K562 (cell line): ENCODE results near the gene COL9A3. TPM values are rescaled to one million over a fixed set of nuclear protein-coding genes. Genes with fewer than 3 reads are reported as not detected.

Experiments
- ATAC-seq: fragments of 200-7000 bp; cut with Tn5 transposase; 3 replicates; pipeline ENCODE4 v1.9.1; 2020; ENCODE audit warnings: moderate library complexity
- BruUV-seq: library from RNA; stranded (reverse); fragments of 400-500 nt; replicated peaks from 2 replicates; lab custom pipeline; 2021; lab: Mats Ljungman, UMichigan
- CTCF ChIA-PET: fragments of 300-600 bp; formaldehyde crosslinking; extraction: SDS; loops from one replicate; lab custom pipeline; 2021; ENCODE audit warnings: low intra/inter-chr PET ratio; lab: Yijun Ruan, JAX
- POLR2A ChIA-PET: fragments of 300-600, 350-650 bp; sonication (Branson Sonifier 250); formaldehyde crosslinking; extraction: SDS; loops from one replicate; lab custom pipeline; 2021; ENCODE audit warnings: antibody characterized with exemption, inconsistent platforms; lab: Yijun Ruan, JAX
- DNase-seq, 4 experiments: peaks; one replicate each; pipeline versions ENCODE4 v3.0.0 to v3.0.0-alpha.2; 2011 to 2018; ENCODE audit warnings: low spot score in 3 of 4, mixed read lengths in 3 of 4; ENCODE audit errors: extremely low read depth in 1 of 4
- FAIRE-seq: peaks from 2 replicates; lab custom pipeline; 2011; peaks lifted over from hg19 to GRCh38; lab: Jason Lieb, UNC
- H2AFZ ChIP-seq: 2 replicates; pipeline ENCODE4 v1.6.0; 2011; ENCODE audit warnings: low read depth, low read length, control low read depth, inconsistent platforms
- H3K27ac ChIP-seq: fragments of 200-600 bp; 3 replicates; pipeline ENCODE4 v1.8.0; 2011; ENCODE audit warnings: low read depth, mild to moderate bottlenecking, control low read depth, inconsistent platforms, low read length, moderate library complexity, mixed read lengths; ENCODE audit errors: extremely low read depth
- H3K27me3 ChIP-seq, 2 experiments: fragments of 300-600 bp in 1 of 2; 2 replicates in 1 of 2; 3 replicates in 1 of 2; pipeline versions ENCODE4 v1.6.0 to v1.8.0; 2011; ENCODE audit warnings: inconsistent platforms in 2 of 2, low read length in 2 of 2, mild to moderate bottlenecking in 1 of 2, mixed read lengths in 1 of 2, moderate library complexity in 1 of 2; ENCODE audit not compliant: control insufficient read depth in 2 of 2, insufficient read depth in 2 of 2
- H3K36me3 ChIP-seq: fragments of 300-600 bp; 3 replicates; pipeline ENCODE4 v1.8.0; 2011; ENCODE audit warnings: mild to moderate bottlenecking, low read length, inconsistent platforms; ENCODE audit not compliant: control insufficient read depth, insufficient read depth
- H3K4me1 ChIP-seq, 2 experiments: fragments of 200-600 bp in 1 of 2; replicated peaks in 1 of 2; 2 replicates in 1 of 2; 3 replicates in 1 of 2; pipeline versions ENCODE4 v1.5.1 to v1.8.0; 2011; ENCODE audit warnings: inconsistent platforms in 2 of 2, low read length in 2 of 2, mild to moderate bottlenecking in 1 of 2, mixed read lengths in 1 of 2, moderate library complexity in 1 of 2; ENCODE audit not compliant: control insufficient read depth in 2 of 2, insufficient read depth in 2 of 2
- H3K4me2 ChIP-seq: 2 replicates; pipeline ENCODE4 v1.6.1; 2011; ENCODE audit warnings: low read length, control low read depth, inconsistent platforms, mixed read lengths; ENCODE audit not compliant: insufficient read depth
- H3K4me3 ChIP-seq: fragments of 200-600 bp; sonication (generic), shearing (Covaris generic); 2 replicates; pipeline ENCODE4 v1.5.1; 2016; ENCODE audit warnings: control low read depth, inconsistent platforms
- H3K79me2 ChIP-seq: fragments of 200-600 bp; 3 replicates; pipeline ENCODE4 v1.8.0; 2011; ENCODE audit warnings: low read length, inconsistent platforms; ENCODE audit not compliant: control insufficient read depth, insufficient read depth
- H3K9ac ChIP-seq, 2 experiments: 2 replicates each; pipeline versions ENCODE4 v1.6.0 to v1.6.1; 2011; ENCODE audit warnings: low read depth in 2 of 2, low read length in 2 of 2, control low read depth in 1 of 2, inconsistent platforms in 1 of 2, mild to moderate bottlenecking in 1 of 2, mixed read lengths in 1 of 2; ENCODE audit not compliant: insufficient read depth in 1 of 2
- H3K9me1 ChIP-seq: one replicate; pipeline ENCODE4 v1.6.0; 2011; ENCODE audit warnings: inconsistent platforms, mild to moderate bottlenecking, low read length, moderate library complexity; ENCODE audit not compliant: control insufficient read depth, insufficient read depth
- H3K9me3 ChIP-seq: replicated peaks from 2 replicates; pipeline ENCODE4 v1.5.1; 2011; ENCODE audit warnings: low read depth, low read length, inconsistent platforms; ENCODE audit not compliant: control insufficient read depth, insufficient read depth
- H4K20me1 ChIP-seq: replicated peaks from 2 replicates; pipeline ENCODE4 v1.6.1; 2011; ENCODE audit warnings: low read length, inconsistent platforms, mixed read lengths; ENCODE audit not compliant: control insufficient read depth, insufficient read depth
- NFATC3 ChIP-seq: fragments of 450-650 bp; IDR thresholded peaks from 2 replicates; pipeline ENCODE4 v1.6.1; 2017; ENCODE audit warnings: mild to moderate bottlenecking
- NFRKB ChIP-seq: fragments of 450-650 bp; IDR thresholded peaks from 2 replicates; pipeline ENCODE4 v1.6.1; 2016; ENCODE audit warnings: low read depth
- NFYB ChIP-seq: IDR thresholded peaks from 2 replicates; pipeline ENCODE4 v1.6.1; 2011; ENCODE audit warnings: mild to moderate bottlenecking, moderate library complexity; ENCODE audit not compliant: insufficient read length; ENCODE audit errors: extremely low read depth
- PHB ChIP-seq: fragments of 250-450 bp; sonication (Bioruptor Pico); IDR thresholded peaks from 2 replicates; pipeline ENCODE4 v1.5.0; 2021
- POLR3A ChIP-seq: IDR thresholded peaks from 2 replicates; pipeline ENCODE4 v1.6.1; 2011; ENCODE audit warnings: borderline replicate concordance, mild to moderate bottlenecking, moderate library complexity; ENCODE audit not compliant: insufficient read length, insufficient read depth; ENCODE audit errors: extremely low read depth
- RB1 ChIP-seq: fragments of 450-650 bp; IDR thresholded peaks from 2 replicates; pipeline ENCODE4 v1.6.1; 2017; ENCODE audit warnings: low read depth, mild to moderate bottlenecking
- SRSF1 ChIP-seq: fragments of 200-400 bp; formaldehyde crosslinking; IDR thresholded peaks from 2 replicates; pipeline ENCODE4 v1.6.1; 2017; ENCODE audit warnings: mild to moderate bottlenecking, low read depth, low read length, moderate library complexity
- WGBS: fragments of 100-300 bp; shearing (Covaris generic); methylation state at CpG from one replicate; pipeline ENCODE4 v1.1.6; 2016; ENCODE audit warnings: low coverage, mixed read lengths; ENCODE audit not compliant: insufficient coverage; ENCODE audit errors: missing lambda C conversion rate; 5-methylcytosine and 5-hydroxymethylcytosine counted together
- in situ Hi-C: fragments of 300-500 bp; cut with MboI; formaldehyde crosslinking; loops from 4 replicates; pipeline ENCODE4 v1.15.0; 2018; ENCODE audit warnings: inconsistent platforms, mixed read lengths
- intact Hi-C: fragments of 100-400 bp; cut with micrococcal nuclease; formaldehyde crosslinking; loops from 2 replicates; pipeline ENCODE4 v1.14.2; 2022
- polyA plus RNA-seq, 8 experiments: library from polyadenylated mRNA; depleted of rRNA in 4 of 8; stranded (reverse) in 5 of 8; unstranded in 3 of 8; fragments of >200 nt; fragmentation: Nextera tagmentation in 2 of 8; fragmentation: Illumina TruSeq in 1 of 8; extraction: Ambion mirVana in 2 of 8; extraction: Trizol in 1 of 8; gene quantifications; 2 replicates each; pipeline versions ENCODE4 v1.2.1 to v1.2.3, GENCODE V29; 2011 to 2014; ENCODE audit warnings: inconsistent platforms in 1 of 8, missing spikeins in 1 of 8
- total RNA-seq, 7 experiments: library from RNA; depleted of rRNA in 6 of 7; stranded (reverse); fragments of >200 nt in 6 of 7; fragmentation: Illumina TruSeq in 2 of 7; extraction: Trizol in 2 of 7; gene quantifications; 2 replicates each; pipeline versions ENCODE4 v1.2.1 to v1.2.3, GENCODE V29; 2011 to 2021; ENCODE audit warnings: low replicate concordance in 1 of 7
- TF ChIP-seq, protein P1 (sequence below): fragments of 450-650 bp; IDR thresholded peaks from 2 replicates; pipeline ENCODE4 v1.6.1; 2017; ENCODE audit warnings: antibody characterized with exemption, mild to moderate bottlenecking
- TF ChIP-seq, protein P2 (sequence below): IDR thresholded peaks from 3 replicates; pipeline ENCODE4 v1.6.1; 2011; ENCODE audit warnings: borderline replicate concordance, mild to moderate bottlenecking, moderate library complexity; ENCODE audit not compliant: insufficient read length; ENCODE audit errors: extremely low read depth

Gene COL9A3
- total and polyA plus RNA-seq, 9 of the 15 experiments (the other 6 are each of a cell fraction or from before 2014, with no cell fraction given), result 0.14 to 3.6 (median 0.88) TPM; not detected in 1

DNA sequence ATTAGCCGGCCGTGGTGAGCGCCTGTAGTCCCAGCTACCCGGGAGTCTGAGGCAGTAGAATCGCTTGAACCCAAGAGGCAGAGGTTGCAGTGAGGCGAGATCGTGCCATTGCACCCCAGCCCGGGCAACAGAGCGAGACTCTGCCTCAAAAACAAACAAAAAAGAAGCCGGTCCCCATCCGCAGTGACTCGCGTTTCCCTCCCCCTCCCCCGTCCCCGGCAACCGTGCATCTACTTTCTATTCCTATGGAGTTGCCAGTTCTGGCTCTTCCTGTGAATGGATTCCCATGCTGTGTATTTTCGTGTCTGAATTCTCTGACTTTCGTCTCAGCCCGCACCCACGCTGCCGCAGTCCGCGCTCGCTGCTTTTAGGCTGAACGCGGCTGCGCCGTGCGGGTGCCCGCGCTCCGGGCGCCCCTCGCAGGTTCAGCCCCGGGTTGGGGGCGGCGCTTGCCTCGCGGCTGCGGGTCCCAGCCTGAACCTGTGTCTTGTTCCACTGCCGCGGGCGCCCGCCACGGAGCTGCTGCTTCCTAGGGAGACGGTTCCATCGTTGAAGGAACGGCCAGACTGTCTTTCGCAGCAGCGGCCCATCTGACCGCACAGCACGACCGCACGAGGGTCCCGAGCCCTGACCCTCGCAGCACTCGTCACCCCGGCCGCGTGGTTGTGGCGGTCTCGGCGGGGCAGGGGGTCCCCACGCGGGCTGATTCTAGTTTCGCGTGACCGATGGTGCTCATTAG, 21.7 kb upstream of the COL9A3 start:
- H3K79me2 ChIP-seq, result peaks cover 12% of the 10 kb centered on the region; the same call in 2 of the 3 replicates
- ATAC-seq (peak; percentile 60), FAIRE-seq (peak; percentile 77), DNase-seq (peak; percentile 65 to 83 (median 72))
- intact Hi-C loops (no loop called here), in situ Hi-C loops (no loop called here)
- peaks cover 28% of the 10 kb centered on the region; the same call in 2 of the 3 replicates for H3K36me3 ChIP-seq
- H3K9me3 ChIP-seq, result no peaks in the 10 kb centered on the region
- H3K4me3 ChIP-seq, result peak overlapping the region; percentile 61
- peak overlapping the region; percentile 76 to 99 for H3K9ac ChIP-seq
- ChIA-PET CTCF (interaction anchor here (1.0 kb wide), 1 partner anchor 10 kb away, joined by 4 read pairs; no protein-coding TSS in a partner anchor), POLR2A (interaction anchor here (0.6 to 1.5 kb wide), 6 partner anchors 16 to 438 kb away, joined by 3 to 7 read pairs (median 4); no protein-coding TSS in a partner anchor)
- H3K4me2 ChIP-seq, result peak overlapping the region; percentile 86
- no peaks in the 10 kb centered on the region for H3K9me1 ChIP-seq
- no peaks in the 10 kb centered on the region for H4K20me1 ChIP-seq
- H3K4me1 ChIP-seq, result peaks cover 10 to 66% of the 10 kb centered on the region in 2 experiments; a peak in 4 of 5 replicates
- no TSS peak for BruUV-seq
- peak overlapping the region; percentile 88 for H3K27ac ChIP-seq
- under 1% methylated on average over 59 of the region's 68 CpGs for WGBS
- peak overlapping the region; percentile 78 for H2AFZ ChIP-seq
- no peaks in the 10 kb centered on the region; a peak in 2 of 5 replicates for H3K27me3 ChIP-seq
- TF ChIP-seq, protein P1, sequence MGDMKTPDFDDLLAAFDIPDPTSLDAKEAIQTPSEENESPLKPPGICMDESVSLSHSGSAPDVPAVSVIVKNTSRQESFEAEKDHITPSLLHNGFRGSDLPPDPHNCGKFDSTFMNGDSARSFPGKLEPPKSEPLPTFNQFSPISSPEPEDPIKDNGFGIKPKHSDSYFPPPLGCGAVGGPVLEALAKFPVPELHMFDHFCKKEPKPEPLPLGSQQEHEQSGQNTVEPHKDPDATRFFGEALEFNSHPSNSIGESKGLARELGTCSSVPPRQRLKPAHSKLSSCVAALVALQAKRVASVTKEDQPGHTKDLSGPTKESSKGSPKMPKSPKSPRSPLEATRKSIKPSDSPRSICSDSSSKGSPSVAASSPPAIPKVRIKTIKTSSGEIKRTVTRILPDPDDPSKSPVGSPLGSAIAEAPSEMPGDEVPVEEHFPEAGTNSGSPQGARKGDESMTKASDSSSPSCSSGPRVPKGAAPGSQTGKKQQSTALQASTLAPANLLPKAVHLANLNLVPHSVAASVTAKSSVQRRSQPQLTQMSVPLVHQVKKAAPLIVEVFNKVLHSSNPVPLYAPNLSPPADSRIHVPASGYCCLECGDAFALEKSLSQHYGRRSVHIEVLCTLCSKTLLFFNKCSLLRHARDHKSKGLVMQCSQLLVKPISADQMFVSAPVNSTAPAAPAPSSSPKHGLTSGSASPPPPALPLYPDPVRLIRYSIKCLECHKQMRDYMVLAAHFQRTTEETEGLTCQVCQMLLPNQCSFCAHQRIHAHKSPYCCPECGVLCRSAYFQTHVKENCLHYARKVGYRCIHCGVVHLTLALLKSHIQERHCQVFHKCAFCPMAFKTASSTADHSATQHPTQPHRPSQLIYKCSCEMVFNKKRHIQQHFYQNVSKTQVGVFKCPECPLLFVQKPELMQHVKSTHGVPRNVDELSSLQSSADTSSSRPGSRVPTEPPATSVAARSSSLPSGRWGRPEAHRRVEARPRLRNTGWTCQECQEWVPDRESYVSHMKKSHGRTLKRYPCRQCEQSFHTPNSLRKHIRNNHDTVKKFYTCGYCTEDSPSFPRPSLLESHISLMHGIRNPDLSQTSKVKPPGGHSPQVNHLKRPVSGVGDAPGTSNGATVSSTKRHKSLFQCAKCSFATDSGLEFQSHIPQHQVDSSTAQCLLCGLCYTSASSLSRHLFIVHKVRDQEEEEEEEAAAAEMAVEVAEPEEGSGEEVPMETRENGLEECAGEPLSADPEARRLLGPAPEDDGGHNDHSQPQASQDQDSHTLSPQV, result peak; percentile 59
- TF ChIP-seq NFYB (no peak), POLR3A (peak; percentile 44), SRSF1 (no peak), PHB (CRISPR knock-in tag) (0 out of 2 replicates have a peak, but pooled peaks have one; percentile 11), RB1 (peak; percentile 70; the same call in 1 of the 2 replicates), NFATC3 (no peak), NFRKB (no peak)
- TF ChIP-seq, protein P2, sequence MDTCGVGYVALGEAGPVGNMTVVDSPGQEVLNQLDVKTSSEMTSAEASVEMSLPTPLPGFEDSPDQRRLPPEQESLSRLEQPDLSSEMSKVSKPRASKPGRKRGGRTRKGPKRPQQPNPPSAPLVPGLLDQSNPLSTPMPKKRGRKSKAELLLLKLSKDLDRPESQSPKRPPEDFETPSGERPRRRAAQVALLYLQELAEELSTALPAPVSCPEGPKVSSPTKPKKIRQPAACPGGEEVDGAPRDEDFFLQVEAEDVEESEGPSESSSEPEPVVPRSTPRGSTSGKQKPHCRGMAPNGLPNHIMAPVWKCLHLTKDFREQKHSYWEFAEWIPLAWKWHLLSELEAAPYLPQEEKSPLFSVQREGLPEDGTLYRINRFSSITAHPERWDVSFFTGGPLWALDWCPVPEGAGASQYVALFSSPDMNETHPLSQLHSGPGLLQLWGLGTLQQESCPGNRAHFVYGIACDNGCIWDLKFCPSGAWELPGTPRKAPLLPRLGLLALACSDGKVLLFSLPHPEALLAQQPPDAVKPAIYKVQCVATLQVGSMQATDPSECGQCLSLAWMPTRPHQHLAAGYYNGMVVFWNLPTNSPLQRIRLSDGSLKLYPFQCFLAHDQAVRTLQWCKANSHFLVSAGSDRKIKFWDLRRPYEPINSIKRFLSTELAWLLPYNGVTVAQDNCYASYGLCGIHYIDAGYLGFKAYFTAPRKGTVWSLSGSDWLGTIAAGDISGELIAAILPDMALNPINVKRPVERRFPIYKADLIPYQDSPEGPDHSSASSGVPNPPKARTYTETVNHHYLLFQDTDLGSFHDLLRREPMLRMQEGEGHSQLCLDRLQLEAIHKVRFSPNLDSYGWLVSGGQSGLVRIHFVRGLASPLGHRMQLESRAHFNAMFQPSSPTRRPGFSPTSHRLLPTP, result peak; percentile 21
